Mesendoderm (in vitro differentiated cells): ENCODE results near the gene SREBF1.

Source experiments
- DNase-seq: peaks from one replicate; pipeline ENCODE4 v3.0.0; 2013
- H2AK5ac ChIP-seq: 2 replicates; pipeline ENCODE4 v1.6.1; 2013; ENCODE audit warnings: low read length, inconsistent platforms
- H2BK120ac ChIP-seq: 2 replicates; pipeline ENCODE4 v1.6.1; 2013; ENCODE audit warnings: low read depth, mild to moderate bottlenecking, low read length, moderate library complexity, mixed read lengths
- H2BK15ac ChIP-seq: replicated peaks from 2 replicates; pipeline ENCODE4 v1.6.1; 2013; ENCODE audit warnings: low read depth, mild to moderate bottlenecking, moderate library complexity
- H2BK5ac ChIP-seq: 2 replicates; pipeline ENCODE4 v1.6.1; 2013; ENCODE audit warnings: low read length, inconsistent platforms
- H3K18ac ChIP-seq: 2 replicates; pipeline ENCODE4 v1.6.1; 2013; ENCODE audit warnings: mild to moderate bottlenecking, low read length, mixed read lengths
- H3K23ac ChIP-seq: one replicate; pipeline ENCODE4 v1.6.1; 2013; ENCODE audit warnings: low read length
- H3K27ac ChIP-seq: 2 replicates; pipeline ENCODE4 v1.5.1; 2013; ENCODE audit warnings: low read depth, mild to moderate bottlenecking, inconsistent platforms, low read length, moderate library complexity
- H3K27me3 ChIP-seq: 2 replicates; pipeline ENCODE4 v1.6.1; 2013; ENCODE audit warnings: low read length, control low read depth, mild to moderate bottlenecking, inconsistent platforms; ENCODE audit not compliant: insufficient read depth, poor library complexity
- H3K36me3 ChIP-seq: 2 replicates; pipeline ENCODE4 v1.6.1; 2013; ENCODE audit warnings: low read length, inconsistent platforms; ENCODE audit not compliant: control insufficient read depth, insufficient read depth
- H3K4ac ChIP-seq: one replicate; pipeline ENCODE4 v1.6.1; 2013; ENCODE audit warnings: low read depth, mild to moderate bottlenecking, low read length, moderate library complexity
- H3K4me1 ChIP-seq: 2 replicates; pipeline ENCODE4 v1.6.1; 2013; ENCODE audit warnings: low read depth, low read length, inconsistent platforms; ENCODE audit not compliant: control insufficient read depth
- H3K4me2 ChIP-seq: 2 replicates; pipeline ENCODE4 v1.6.1; 2013; ENCODE audit warnings: low read length
- H3K4me3 ChIP-seq: 2 replicates; pipeline ENCODE4 v1.5.1; 2013; ENCODE audit warnings: mild to moderate bottlenecking, low read length
- H3K56ac ChIP-seq: one replicate; pipeline ENCODE4 v1.6.1; 2013; ENCODE audit warnings: low read length
- H3K79me1 ChIP-seq: 2 replicates; pipeline ENCODE4 v1.6.1; 2013; ENCODE audit warnings: low read length, inconsistent platforms
- H3K79me2 ChIP-seq: 2 replicates; pipeline ENCODE4 v1.6.1; 2013; ENCODE audit warnings: mild to moderate bottlenecking, low read length; ENCODE audit not compliant: control insufficient read depth, insufficient read depth
- H3K9ac ChIP-seq: 2 replicates; pipeline ENCODE4 v1.6.1; 2013; ENCODE audit warnings: low read length, inconsistent platforms
- H4K5ac ChIP-seq: one replicate; pipeline ENCODE4 v1.6.1; 2013; ENCODE audit warnings: low read length
- H4K8ac ChIP-seq: one replicate; pipeline ENCODE4 v1.6.1; 2013; ENCODE audit warnings: low read depth, mild to moderate bottlenecking, control low read depth, low read length, moderate library complexity
- WGBS: extraction: QIAGEN DNeasy Blood & Tissue Kit; methylation state at CpG from one replicate; pipeline ENCODE4 v1.1.7; 2013; ENCODE audit warnings: low lambda C conversion rate, missing lambda C conversion rate; ENCODE audit not compliant: insufficient coverage; ENCODE audit errors: extremely low coverage; 5-methylcytosine and 5-hydroxymethylcytosine counted together

The SREBF1 gene

GRCh38 chr17:17837966-17838962, 1.5 kb upstream of the SREBF1 start:
- Histone ChIP-seq H3K4me1 (peaks cover 34% of the 10 kb centered on the region), H3K4me2 (peak overlapping the region; percentile 8), H3K79me2 (peaks cover 23% of the 10 kb centered on the region), H3K79me1 (peaks cover 14% of the 10 kb centered on the region), H4K8ac (peak overlapping the region; percentile 58), H3K9ac (peak overlapping the region; percentile 99), H3K36me3 (no peaks in the 10 kb centered on the region), H2BK5ac (peak overlapping the region; percentile 70), H2BK120ac (peak overlapping the region; percentile 2), H2AK5ac (peak overlapping the region; percentile 97), H3K27me3 (no peaks in the 10 kb centered on the region), H3K4ac (peak overlapping the region; percentile 70), H2BK15ac (peak overlapping the region; percentile 8), H3K23ac (no peak overlapping the region), H3K18ac (peak overlapping the region; percentile 88), H3K56ac (peak overlapping the region; percentile 99), H3K27ac (peak overlapping the region; percentile 98), H3K4me3 (no peak overlapping the region), H4K5ac (peak overlapping the region; percentile 59)
- no CpG with 5 or more reads among the region's 11 CpGs for WGBS
- peak; percentile 96 for DNase-seq

- peak overlapping the region; percentile 70 for H3K4ac ChIP-seq
- peak overlapping the region; percentile 4 for H3K4me2 ChIP-seq
- WGBS = no CpG with 5 or more reads among the region's 3 CpGs
- H3K4me3 ChIP-seq = no peak overlapping the region
- peak overlapping the region; percentile 37 for H4K5ac ChIP-seq
- H3K27ac ChIP-seq = peak overlapping the region; percentile 98
- H3K79me1 ChIP-seq = peaks cover 14% of the 10 kb centered on the region
- peak overlapping the region; percentile 70 for H2BK5ac ChIP-seq
- peak overlapping the region; percentile 99 for H3K56ac ChIP-seq
- H2AK5ac ChIP-seq = peak overlapping the region; percentile 98
- DNase-seq = peak; percentile 96
- H3K23ac ChIP-seq = no peak overlapping the region
- H3K18ac ChIP-seq = peak overlapping the region; percentile 88
- H2BK120ac ChIP-seq = peak overlapping the region; percentile 5
- peaks cover 26% of the 10 kb centered on the region for H3K79me2 ChIP-seq
- peaks cover 34% of the 10 kb centered on the region for H3K4me1 ChIP-seq
- peak overlapping the region; percentile 99 for H3K9ac ChIP-seq
- peak overlapping the region; percentile 58 for H4K8ac ChIP-seq
- peak overlapping the region; percentile 8 for H2BK15ac ChIP-seq
- H3K27me3 ChIP-seq = no peaks in the 10 kb centered on the region
- H3K36me3 ChIP-seq = no peaks in the 10 kb centered on the region
These were observed 615 bp upstream of the SREBF1 start for GRCh38 chr17:17837380-17837821.

- Histone ChIP-seq H3K36me3 (no peaks in the 10 kb centered on the region), H3K9ac (peak overlapping the region; percentile 99), H3K79me2 (peaks cover 36% of the 10 kb centered on the region), H3K4me2 (peak overlapping the region; percentile 61), H3K18ac (peak overlapping the region; percentile 88), H3K56ac (peak overlapping the region; percentile 99), H2AK5ac (peak overlapping the region; percentile 65), H3K4me3 (peak overlapping the region; percentile 93), H3K4ac (peak overlapping the region; percentile 87), H3K79me1 (peaks cover 22% of the 10 kb centered on the region), H4K5ac (no peak overlapping the region), H2BK120ac (no peak overlapping the region), H3K27me3 (no peaks in the 10 kb centered on the region), H3K27ac (peak overlapping the region; percentile 98), H2BK5ac (peak overlapping the region; percentile 98), H4K8ac (peak overlapping the region; percentile 58), H3K4me1 (peaks cover 34% of the 10 kb centered on the region), H3K23ac (peak overlapping the region; percentile 80), H2BK15ac (no peak overlapping the region)
- DNase-seq = peak; percentile 98
- WGBS = no CpG with 5 or more reads among the region's 69 CpGs
These were observed 452 bp downstream of the SREBF1 start for GRCh38 chr17:17836250-17836817.

- DNase-seq = no peak
- H3K4ac ChIP-seq = peak overlapping the region; percentile 1
- H2BK15ac ChIP-seq = no peak overlapping the region
- H3K79me1 ChIP-seq = peaks cover 26% of the 10 kb centered on the region
- H3K27ac ChIP-seq = no peak overlapping the region
- H3K9ac ChIP-seq = peak overlapping the region; percentile 67
- H3K27me3 ChIP-seq = no peaks in the 10 kb centered on the region
- no peak overlapping the region for H2BK120ac ChIP-seq
- no peak overlapping the region for H4K5ac ChIP-seq
- H3K4me2 ChIP-seq = peak overlapping the region; percentile 26
- H4K8ac ChIP-seq = no peak overlapping the region
- H3K23ac ChIP-seq = no peak overlapping the region
- no peak overlapping the region for H2AK5ac ChIP-seq
- no peak overlapping the region for H3K18ac ChIP-seq
- H3K4me1 ChIP-seq = peaks cover 28% of the 10 kb centered on the region
- H3K56ac ChIP-seq = peak overlapping the region; percentile 84
- WGBS = no CpG with 5 or more reads among the region's 25 CpGs
- H3K79me2 ChIP-seq = peaks cover 43% of the 10 kb centered on the region
- H3K4me3 ChIP-seq = peak overlapping the region; percentile 48
- H2BK5ac ChIP-seq = no peak overlapping the region
- no peaks in the 10 kb centered on the region for H3K36me3 ChIP-seq
These were observed 1.2 kb downstream of the SREBF1 start for GRCh38 chr17:17835415-17836249.

GRCh38 chr17:17834974-17835373, 1.8 kb downstream of the SREBF1 start:
- H2BK120ac ChIP-seq = no peak overlapping the region
- no peak overlapping the region for H3K27ac ChIP-seq
- no peak overlapping the region for H2BK15ac ChIP-seq
- no peak for DNase-seq
- no peak overlapping the region for H3K4ac ChIP-seq
- H3K36me3 ChIP-seq = no peaks in the 10 kb centered on the region
- no peak overlapping the region for H3K23ac ChIP-seq
- H3K79me2 ChIP-seq = peaks cover 50% of the 10 kb centered on the region
- H4K5ac ChIP-seq = no peak overlapping the region
- peaks cover 27% of the 10 kb centered on the region for H3K79me1 ChIP-seq
- WGBS = no CpG with 5 or more reads among the region's 4 CpGs
- peak overlapping the region; percentile 78 for H2AK5ac ChIP-seq
- no peak overlapping the region for H2BK5ac ChIP-seq
- H3K56ac ChIP-seq = peak overlapping the region; percentile 84
- H3K18ac ChIP-seq = no peak overlapping the region
- H3K9ac ChIP-seq = peak overlapping the region; percentile 67
- H3K27me3 ChIP-seq = no peaks in the 10 kb centered on the region
- peaks cover 26% of the 10 kb centered on the region for H3K4me1 ChIP-seq
- peak overlapping the region; percentile 26 for H3K4me2 ChIP-seq
- no peak overlapping the region for H4K8ac ChIP-seq
- no peak overlapping the region for H3K4me3 ChIP-seq
